Measurements from ENCODE around the gene IL22RA2. TPM values are rescaled to one million over a fixed set of nuclear protein-coding genes. Genes with fewer than 3 reads are reported as not detected.

Gene IL22RA2
- total RNA-seq, 1 experiment from 2014 or later = not detected

DNA sequence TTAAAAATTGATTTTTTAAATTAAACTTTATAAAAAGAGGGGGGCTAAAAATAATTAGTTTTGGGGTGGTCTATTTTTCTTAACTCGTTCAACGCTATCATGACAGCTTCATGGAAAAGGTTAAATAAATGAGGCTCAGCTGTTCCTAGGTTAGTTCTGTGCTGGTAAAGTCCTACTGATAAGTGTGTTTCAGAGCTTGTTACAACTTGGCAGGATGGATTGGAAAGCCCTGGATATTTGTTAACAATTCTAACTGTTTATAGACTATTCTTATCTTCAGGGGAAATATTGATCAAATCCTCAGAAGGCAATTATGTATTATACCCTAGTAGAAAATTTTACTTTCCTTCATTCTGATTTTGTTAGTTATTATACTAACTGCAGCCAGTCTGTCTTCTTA lies 50.4 kb downstream of the IL22RA2 start:
- no peak for ATAC-seq
- ChIA-PET CTCF (no interaction called here), POLR2A (no interaction called here)
- Histone ChIP-seq H3K36me3 (ENCODE audit: control insufficient read depth, insufficient read depth, low read length) (no peaks in the 10 kb centered on the region), H3K27me3 (ENCODE audit: control insufficient read depth, insufficient read depth, low read length) (no peaks in the 10 kb centered on the region), H3K4me3 (ENCODE audit: low read depth in 2 of 2, low read length in 2 of 2) (no peak overlapping the region), H3K4me1 (ENCODE audit: control insufficient read depth, insufficient read depth, low read length) (peaks cover 3% of the 10 kb centered on the region; the same call in 1 of the 2 replicates), H3K9me3 (ENCODE audit: control insufficient read depth, insufficient read depth, low read depth, low read length) (peaks cover 5% of the 10 kb centered on the region; the same call in 1 of the 2 replicates), H3K27ac (ENCODE audit: low read length) (no peak overlapping the region)
- TF ChIP-seq POLR2AphosphoS5 (IDR thresholded peaks at IDR 0.05; ENCODE audit: low read depth, low read length) (no peak), SIN3A (IDR thresholded peaks at IDR 0.05; ENCODE audit: borderline replicate concordance, insufficient read depth, low read depth, low read length) (no peak), CTCF (IDR thresholded peaks at IDR 0.05) (no peak), REST (IDR thresholded peaks at IDR 0.05; ENCODE audit: insufficient read depth in 1 of 2, low read depth in 2 of 2, low read length in 1 of 2) (no peak), TCF7L2 (IDR thresholded peaks at IDR 0.05; ENCODE audit: low read depth, low read length) (no peak)
- intact Hi-C loops (cut with micrococcal nuclease; ENCODE audit: unreplicated experiment) = no loop called here
- BruUV-seq (replicated peaks) = no TSS peak
- DNase-seq (ENCODE audit: low read depth, low spot score) = no peak
- in situ Hi-C loops (cut with HindIII; ENCODE audit: low pct_unique_long_range_greater_than_20kb, low sequenced_read_pairs) = no loop called here

- DNase-seq (ENCODE audit: low read depth, low spot score) (no peak), ATAC-seq (no peak)
- Histone ChIP-seq H3K27ac (ENCODE audit: low read length) (no peak overlapping the region), H3K4me3 (ENCODE audit: low read depth in 2 of 2, low read length in 2 of 2) (no peak overlapping the region), H3K9me3 (ENCODE audit: control insufficient read depth, insufficient read depth, low read depth, low read length) (peaks cover 5% of the 10 kb centered on the region; the same call in 1 of the 2 replicates), H3K4me1 (ENCODE audit: control insufficient read depth, insufficient read depth, low read length) (peaks cover 3% of the 10 kb centered on the region; the same call in 1 of the 2 replicates), H3K27me3 (ENCODE audit: control insufficient read depth, insufficient read depth, low read length) (no peaks in the 10 kb centered on the region), H3K36me3 (ENCODE audit: control insufficient read depth, insufficient read depth, low read length) (no peaks in the 10 kb centered on the region)
- ChIA-PET CTCF (no interaction called here), POLR2A (no interaction called here)
- no TSS peak for BruUV-seq (replicated peaks)
- in situ Hi-C loops (cut with HindIII; ENCODE audit: low pct_unique_long_range_greater_than_20kb, low sequenced_read_pairs) (no loop called here), intact Hi-C loops (cut with micrococcal nuclease; ENCODE audit: unreplicated experiment) (no loop called here)
- TF ChIP-seq REST (IDR thresholded peaks at IDR 0.05; ENCODE audit: insufficient read depth in 1 of 2, low read depth in 2 of 2, low read length in 1 of 2) (no peak), CTCF (IDR thresholded peaks at IDR 0.05) (no peak), POLR2AphosphoS5 (IDR thresholded peaks at IDR 0.05; ENCODE audit: low read depth, low read length) (no peak), TCF7L2 (IDR thresholded peaks at IDR 0.05; ENCODE audit: low read depth, low read length) (no peak), SIN3A (IDR thresholded peaks at IDR 0.05; ENCODE audit: borderline replicate concordance, insufficient read depth, low read depth, low read length) (no peak)
Observed at GRCh38 chr6:137122612-137123011, 50.8 kb downstream of the IL22RA2 start.

All from Panc1 (cell line).